ENCODE data around the gene ZNF658.
"Not testable (repeated sequence)": the region's sequence is repeated elsewhere in the genome, so short reads cannot be mapped to it uniquely, and the experiment has no call there.

The ZNF658 gene

GRCh38 chr9:66942400-66943155 is 42.1 kb downstream of the ZNF658 start:
- H3K27me3 ChIP-seq (replicated peaks; ENCODE audit: control insufficient read depth, insufficient read depth, low read length); H3K4me3 ChIP-seq (replicated peaks; ENCODE audit: low read depth, low read length); DNase-seq (ENCODE audit: extremely low read depth, insufficient read length); H3K36me3 ChIP-seq (ENCODE audit: control insufficient read depth, insufficient read depth, low read length): not testable (repeated sequence)

GRCh38 chr9:66952576-66952975 is 52.1 kb downstream of the ZNF658 start:
- not testable (repeated sequence) for H3K27me3 ChIP-seq (replicated peaks; ENCODE audit: control insufficient read depth, insufficient read depth, low read length)

More at GRCh38 chr9:66952576-66952975, 52.1 kb downstream of the ZNF658 start:
- not testable (repeated sequence) for DNase-seq (ENCODE audit: extremely low read depth, insufficient read length); H3K4me3 ChIP-seq (replicated peaks; ENCODE audit: low read depth, low read length); H3K36me3 ChIP-seq (ENCODE audit: control insufficient read depth, insufficient read depth, low read length)
